Measurements from ENCODE around the gene NRK.
"Not testable (repeated sequence)": the region's sequence is repeated elsewhere in the genome, so short reads cannot be mapped to it uniquely, and the experiment has no call there.

NRK gene

DNA sequence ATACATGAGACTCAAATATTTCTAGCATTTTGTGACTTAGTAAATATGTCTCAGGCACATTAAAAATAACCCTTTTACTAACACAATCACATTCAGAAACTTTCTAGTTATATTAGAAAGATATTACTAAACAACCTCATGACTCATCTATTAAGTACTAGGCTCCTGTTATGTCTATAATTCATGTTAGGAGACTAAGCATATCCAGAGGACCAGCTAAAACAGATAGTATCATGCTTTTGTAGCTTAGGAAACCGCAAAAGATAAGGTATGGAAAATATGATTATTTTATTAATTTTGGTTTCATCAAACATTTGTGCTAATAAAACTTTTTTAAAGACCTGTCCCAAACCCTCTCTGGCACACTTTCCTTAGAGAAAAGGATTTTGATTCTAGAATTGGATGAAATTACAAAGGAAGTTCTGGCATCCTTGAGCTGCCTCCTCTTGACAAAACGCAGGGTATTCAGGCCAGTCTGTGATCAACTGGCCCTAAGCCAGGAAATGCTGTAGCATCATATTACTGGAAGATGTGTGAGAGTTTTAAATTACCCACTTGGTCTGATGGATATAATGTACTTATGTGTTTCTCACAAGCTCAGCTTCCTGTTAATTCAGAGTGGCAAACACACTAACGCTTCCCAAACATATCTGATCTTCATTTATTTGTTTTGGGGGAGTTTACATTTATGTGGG lies 60.4 kb downstream of the NRK start:
- no peak for DNase-seq

- DNase-seq = no peak
These were observed 72.4 kb downstream of the NRK start for GRCh38 chrX:105894721-105895120.

DNA sequence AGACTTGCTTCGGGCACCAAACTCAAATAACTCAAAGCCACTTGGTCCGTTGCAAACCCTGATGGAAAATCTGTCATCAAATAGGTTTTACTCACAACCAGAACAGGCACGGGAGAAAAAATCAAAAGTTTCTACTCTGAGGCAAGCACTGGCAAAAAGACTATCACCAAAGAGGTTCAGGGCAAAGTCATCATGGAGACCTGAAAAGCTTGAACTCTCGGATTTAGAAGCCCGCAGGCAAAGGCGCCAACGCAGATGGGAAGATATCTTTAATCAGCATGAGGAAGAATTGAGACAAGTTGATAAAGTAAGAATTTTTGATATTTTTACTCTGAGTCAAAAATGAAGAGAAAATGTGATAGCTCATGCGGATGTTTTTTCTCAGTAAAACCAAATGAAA lies 87.2 kb downstream of the NRK start:
- no peak for DNase-seq

- DNase-seq = no peak
These were observed 88.3 kb downstream of the NRK start for GRCh38 chrX:105910563-105911105.

DNA sequence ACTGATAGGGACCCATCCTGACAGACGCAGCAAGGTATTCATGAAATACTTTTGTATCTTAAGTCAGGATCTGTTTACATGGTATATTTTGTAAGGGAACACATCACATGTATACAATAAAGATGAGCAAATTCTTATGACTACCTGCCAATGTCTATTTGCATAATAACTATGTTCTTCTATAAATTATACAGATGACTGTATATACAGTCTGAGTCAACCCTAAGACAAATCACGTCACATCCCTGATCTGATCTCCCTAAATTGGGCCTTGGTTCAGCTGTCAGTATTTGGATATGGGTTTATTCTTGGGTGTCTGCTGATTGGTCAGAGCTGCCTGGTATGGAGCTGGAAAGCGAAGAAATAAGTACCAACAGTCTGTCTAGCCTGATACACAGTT lies 122.9 kb downstream of the NRK start:
- DNase-seq = no peak

- DNase-seq = no peak
These were observed 147.1 kb downstream of the NRK start for GRCh38 chrX:105969487-105969886.

DNA sequence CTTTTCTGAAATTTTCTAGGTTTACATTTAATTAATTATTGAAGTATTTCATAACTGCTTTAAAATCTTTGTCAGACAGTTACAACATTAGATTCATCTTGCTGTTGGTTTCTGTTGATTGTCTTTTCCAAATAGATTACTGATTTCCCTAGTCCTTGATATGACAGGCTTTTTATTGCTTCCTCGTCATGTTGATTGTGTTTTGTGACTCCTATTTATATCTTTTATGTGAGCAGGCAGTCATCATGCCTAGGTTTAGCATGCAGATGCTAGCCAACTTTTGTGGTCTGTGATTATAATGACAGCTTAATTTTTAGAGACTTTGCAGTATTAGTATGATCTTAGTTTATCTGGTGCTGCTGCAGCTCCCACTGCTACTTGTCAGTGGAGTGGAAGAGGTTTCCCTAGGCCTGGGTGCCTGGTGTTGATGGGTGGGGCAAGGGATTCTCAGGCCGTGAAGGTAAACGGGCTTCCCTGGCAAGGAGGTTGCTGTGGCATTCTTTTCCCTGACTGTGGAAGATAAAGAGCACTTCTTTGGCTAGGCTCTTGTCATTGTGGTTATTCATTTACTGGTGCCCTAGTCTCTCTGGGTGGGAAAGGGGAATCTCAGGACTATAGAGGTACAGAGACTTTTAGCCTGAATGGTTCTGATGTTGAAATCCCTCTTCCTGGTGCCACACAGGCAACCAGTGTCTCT lies 150.5 kb downstream of the NRK start:
- no peak for DNase-seq

GRCh38 chrX:105973387-105973739 lies 151.0 kb downstream of the NRK start:
- no peak for DNase-seq

DNA sequence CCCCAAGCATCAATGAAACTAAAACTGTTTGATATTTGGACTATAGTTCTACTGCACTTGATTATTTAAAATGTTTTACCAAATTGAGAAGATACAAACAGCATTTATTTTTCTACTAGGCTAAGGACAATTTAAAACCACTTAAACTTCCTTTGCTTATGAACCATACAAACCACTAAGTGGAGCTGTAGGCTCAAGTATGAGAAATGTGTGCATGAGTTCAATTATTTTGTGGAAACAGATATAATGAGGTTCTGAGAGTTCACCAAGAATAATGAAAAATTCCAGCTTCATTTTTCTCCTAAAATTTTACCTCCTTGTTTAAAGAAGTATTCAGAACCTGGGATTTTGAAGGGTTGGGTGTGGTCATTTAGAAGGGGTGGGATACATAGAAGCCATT lies 153.0 kb downstream of the NRK start:
- no peak for DNase-seq

- DNase-seq = no peak
These were observed 159.6 kb downstream of the NRK start for GRCh38 chrX:105981772-105982485.

- not testable (repeated sequence) for DNase-seq
These were observed 166.1 kb downstream of the NRK start for GRCh38 chrX:105988487-105988886.

DNA sequence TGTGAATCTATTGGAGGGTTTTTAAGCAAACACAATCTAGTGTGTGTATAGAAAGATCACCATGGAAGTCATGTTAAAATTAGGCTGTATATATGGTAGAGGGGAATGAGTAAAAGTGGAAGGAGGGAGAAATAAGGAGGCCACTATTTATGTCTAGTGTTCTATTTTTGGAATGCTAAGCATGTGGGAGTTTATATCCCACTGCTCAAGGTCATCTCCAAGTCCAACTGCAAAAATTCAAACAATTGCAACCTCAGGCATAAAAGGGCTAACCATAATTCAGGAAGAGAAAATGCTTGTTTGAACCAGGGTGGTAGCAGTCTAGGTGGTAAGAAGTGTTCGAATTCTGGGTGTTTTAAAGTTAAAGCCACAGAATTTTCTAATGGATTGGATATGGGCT lies 177.0 kb downstream of the NRK start:
- no peak for DNase-seq

GRCh38 chrX:106000203-106000602 lies 177.9 kb downstream of the NRK start:
- no peak for DNase-seq

DNA sequence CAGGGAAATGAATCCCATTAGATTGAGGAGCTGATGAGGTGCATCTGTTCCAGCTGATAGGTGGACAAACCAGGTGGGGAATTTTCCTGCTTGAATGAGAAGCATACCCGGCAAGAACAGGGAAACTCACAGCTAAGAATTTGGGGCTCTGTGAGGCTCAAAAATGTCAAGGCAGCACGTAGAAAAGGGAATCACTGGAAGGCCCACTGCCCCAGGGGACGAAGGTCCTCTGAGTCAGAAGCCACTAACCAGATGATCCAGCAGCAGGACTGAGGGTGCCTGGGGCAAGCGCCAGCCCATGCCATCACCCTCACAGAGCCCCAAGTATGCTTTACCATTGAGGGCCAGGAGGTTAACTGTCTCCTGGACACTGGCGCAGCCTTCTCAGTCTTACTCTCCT lies 178.3 kb downstream of the NRK start:
- not testable (repeated sequence) for DNase-seq

DNA sequence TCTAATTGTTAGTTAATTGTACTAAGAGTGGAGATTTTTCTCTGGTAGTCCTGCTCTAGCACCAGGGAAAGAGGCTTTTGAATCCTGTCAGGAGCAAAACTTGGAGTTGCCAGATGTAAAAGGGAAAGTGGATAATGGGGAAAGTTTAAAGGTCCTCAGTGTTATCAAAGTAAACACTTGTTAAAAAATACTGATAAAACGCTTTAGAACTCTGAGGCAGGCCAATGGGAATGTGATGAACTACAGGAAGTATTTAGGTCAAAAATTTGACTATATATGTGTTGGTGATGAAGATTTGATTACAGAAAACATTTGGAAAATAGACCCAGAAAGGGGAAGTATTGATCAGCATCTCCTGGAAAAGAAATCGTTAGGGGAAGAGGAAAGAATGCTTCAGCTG lies 183.3 kb downstream of the NRK start:
- DNase-seq = no peak

GRCh38 chrX:106007815-106008214 lies 185.5 kb downstream of the NRK start:
- no peak for DNase-seq

All from stimulated activated CD4-positive, alpha-beta T cell treated with anti-CD3 and anti-CD28 coated beads, Interleukin-15, amount 100 ng/mL, for 24 hours (primary cell).